ENCODE data around the gene GGT5.
"Not testable (repeated sequence)": the region's sequence is repeated elsewhere in the genome, so short reads cannot be mapped to it uniquely, and the experiment has no call there.

Gene GGT5

GRCh38 chr22:24262185-24262749, 17.4 kb upstream of the GGT5 start:
- not testable (repeated sequence) for DNase-seq

DNA sequence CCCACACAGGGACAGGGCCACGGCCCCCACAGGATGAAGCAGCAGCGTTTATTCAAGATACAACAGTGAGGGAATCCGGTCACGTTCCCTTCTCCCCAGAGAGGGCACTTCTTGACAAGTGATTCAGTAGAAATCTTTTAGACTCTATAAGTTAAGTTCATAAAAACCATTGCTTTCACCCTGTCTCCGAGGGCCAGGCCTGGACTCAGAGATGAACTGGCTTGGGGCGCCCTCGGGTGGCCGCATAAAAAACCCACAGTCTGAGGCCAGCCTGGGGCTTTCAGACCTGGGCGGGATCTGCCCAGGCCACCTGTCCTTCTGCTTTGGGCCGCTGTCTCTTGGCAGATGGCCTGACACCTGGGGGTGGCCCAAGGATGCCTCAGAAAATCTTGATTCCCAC, 14.6 kb upstream of the GGT5 start:
- peak; percentile 46 for DNase-seq

GRCh38 chr22:24256736-24257135, 11.9 kb upstream of the GGT5 start:
- not testable (repeated sequence) for DNase-seq

DNA sequence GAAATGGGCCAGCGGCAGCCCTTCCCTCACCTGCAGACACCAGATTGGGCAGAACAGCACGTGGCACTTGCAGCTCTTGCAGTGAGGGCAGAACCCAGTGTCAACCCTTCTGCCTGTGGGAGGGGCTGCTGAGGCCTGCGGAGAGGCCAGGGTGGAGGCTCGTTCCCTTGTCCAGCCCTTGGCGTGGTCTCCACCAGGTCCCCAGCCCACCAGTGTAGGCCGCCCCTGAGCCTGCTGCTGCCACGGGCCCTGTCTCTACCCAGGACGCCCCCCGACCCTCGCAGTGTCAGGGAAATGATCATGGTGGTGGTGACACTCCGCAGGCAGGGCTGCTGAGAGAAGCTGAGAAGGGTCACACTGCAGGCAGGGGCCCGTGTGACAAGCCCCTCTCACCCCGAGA, 11.3 kb upstream of the GGT5 start:
- not testable (repeated sequence) for DNase-seq

DNA sequence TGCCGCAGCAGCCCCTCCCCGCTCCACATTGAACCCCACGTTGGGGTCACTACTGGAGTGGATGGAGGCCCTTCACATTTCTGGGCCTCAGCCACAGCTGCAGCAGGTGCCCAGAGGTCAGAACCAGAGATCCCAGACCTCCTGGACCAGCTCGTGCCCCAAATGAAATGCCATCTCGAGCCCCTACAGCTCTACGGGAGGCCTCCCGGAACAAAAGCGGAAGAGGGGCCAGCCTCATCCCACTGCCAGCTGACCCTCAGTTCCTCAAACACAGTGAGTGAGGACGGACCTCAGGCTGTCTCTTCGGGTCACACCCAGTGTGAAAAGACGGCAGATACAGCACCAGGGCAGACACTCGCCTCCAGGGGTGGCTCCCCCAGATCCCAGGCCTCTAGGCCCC, 8.2 kb upstream of the GGT5 start:
- not testable (repeated sequence) for DNase-seq

GRCh38 chr22:24251286-24251685, 6.4 kb upstream of the GGT5 start:
- not testable (repeated sequence) for DNase-seq

- not testable (repeated sequence) for DNase-seq
Observed at GRCh38 chr22:24249413-24249812, 4.5 kb upstream of the GGT5 start.

DNA sequence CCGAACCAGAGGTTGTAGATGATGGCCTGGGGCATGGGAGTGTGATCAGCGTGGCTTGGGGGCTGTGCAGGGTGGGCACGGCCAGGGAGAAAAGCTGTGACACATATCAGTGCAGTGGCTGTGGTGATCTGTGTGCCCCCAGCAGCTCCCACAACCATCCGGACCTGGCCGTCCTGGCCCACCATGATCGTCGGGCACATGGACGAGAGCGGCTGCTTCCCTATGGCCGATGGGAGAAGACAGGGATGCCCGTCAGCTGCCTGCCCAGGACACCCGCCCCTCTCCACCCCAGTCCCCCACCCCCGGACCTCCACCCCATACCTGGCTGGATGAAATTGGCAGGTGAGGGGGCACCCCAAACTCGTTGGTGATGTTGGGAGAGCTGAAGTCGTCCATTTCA, 3.7 kb upstream of the GGT5 start:
- DNase-seq: not testable (repeated sequence)

- DNase-seq: peak; percentile 16
Observed at GRCh38 chr22:24247564-24248344, 2.9 kb upstream of the GGT5 start.

- DNase-seq: no peak
Observed at GRCh38 chr22:24247011-24247507, 2.2 kb upstream of the GGT5 start.

- DNase-seq: not testable (repeated sequence)
Observed at GRCh38 chr22:24245584-24246561, 991 bp upstream of the GGT5 start.

DNA sequence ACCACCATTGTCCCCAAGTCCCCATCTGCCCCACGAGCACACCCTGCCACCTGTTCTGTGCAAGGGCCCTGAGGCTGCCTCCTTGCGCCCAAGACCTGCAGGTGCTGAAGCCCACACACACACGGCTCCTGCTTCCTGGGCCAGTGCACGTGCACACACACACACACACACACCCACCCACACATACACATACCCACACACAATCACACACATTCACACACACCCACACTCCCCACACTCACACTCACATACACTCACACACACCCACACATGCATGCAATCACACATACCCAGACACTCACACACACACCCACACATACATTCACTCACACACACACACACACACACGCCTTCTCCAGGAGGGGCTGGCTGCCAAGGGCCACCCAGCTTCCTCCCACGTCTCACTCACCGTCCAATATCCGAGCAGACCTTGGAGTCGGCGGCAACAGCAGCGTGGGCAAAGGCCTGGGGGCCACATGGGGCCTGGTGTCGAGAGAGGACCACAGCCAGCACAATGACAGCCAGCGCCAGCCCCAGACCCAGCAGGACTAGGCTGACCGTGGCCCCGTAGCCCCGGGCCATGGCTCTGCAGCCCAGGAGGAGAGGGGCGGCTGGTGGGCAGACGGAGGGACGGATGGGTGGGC, 616 bp downstream of the GGT5 start:
- DNase-seq: no peak

DNA sequence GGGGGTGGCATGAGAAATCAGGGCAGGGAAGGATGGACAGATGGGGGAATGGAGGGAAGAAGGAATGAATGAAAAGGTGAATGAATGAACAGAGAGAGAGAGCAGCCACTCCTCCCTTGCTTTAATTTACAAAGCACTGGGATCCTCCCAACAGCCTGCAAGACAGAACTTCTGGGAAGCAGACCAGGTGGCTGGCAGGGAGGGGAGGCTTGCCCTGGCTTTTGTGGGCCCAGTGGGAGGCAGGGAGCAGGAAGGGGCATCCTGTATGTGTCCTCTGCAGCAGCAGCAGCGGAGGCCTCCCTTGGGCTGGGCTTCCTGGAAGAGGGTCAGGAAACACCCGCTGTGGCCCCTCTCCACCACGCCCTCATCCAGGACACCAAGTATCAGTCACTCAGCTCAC, 1.5 kb downstream of the GGT5 start:
- DNase-seq: not testable (repeated sequence)

GRCh38 chr22:24240985-24241692, 3.7 kb downstream of the GGT5 start:
- DNase-seq: not testable (repeated sequence)

GRCh38 chr22:24240381-24240780, 4.5 kb downstream of the GGT5 start:
- no peak for DNase-seq

DNA sequence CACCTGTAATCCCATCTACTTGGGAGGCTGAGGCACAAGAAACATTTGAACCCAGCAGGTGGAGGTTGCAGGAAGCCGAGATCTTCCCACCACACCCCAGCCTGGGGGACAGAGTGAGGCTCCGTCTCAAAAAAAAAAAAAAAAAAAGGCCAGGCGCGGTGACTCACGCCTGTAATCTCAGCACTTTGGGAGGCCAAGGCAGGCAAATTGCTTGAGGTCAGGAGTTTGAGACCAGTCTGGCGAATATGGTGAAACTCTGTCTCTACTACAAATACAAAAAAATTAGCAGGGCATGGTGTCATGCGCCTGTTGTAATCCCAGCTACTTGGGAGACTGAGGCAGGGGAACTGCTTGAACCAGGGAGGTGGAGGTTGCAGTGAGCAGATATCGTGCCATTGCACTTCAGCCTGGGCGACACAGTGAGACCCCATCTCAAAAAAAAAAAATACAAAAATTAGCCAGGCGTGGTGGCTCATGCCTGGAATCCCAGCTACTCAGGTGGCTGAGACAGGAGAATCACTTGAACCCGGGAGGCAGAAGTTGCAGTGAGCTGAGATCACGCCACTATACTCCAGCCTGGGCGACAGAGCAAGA, 6.7 kb downstream of the GGT5 start:
- DNase-seq: not testable (repeated sequence)

- DNase-seq: no peak
Observed at GRCh38 chr22:24236656-24237055, 8.2 kb downstream of the GGT5 start.

DNA sequence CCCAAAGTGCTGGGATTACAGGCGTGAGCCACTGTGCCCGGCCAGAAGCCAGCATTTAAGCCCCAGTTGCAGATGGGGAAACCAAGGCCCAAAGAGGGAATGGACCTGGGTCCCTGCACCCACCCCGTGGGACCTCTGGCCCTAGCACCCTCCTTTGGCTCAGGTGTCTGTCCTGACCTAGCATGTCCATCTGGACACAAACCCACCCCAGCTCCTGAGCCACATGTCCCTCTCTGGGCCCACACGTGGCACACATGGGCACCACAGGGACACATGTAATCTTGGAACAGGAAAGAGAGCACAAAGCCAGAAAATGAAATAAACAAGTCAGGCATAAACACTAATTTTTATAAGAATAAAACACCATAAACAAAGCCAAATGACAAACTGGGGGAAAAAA, 9.6 kb downstream of the GGT5 start:
- no peak for DNase-seq

DNA sequence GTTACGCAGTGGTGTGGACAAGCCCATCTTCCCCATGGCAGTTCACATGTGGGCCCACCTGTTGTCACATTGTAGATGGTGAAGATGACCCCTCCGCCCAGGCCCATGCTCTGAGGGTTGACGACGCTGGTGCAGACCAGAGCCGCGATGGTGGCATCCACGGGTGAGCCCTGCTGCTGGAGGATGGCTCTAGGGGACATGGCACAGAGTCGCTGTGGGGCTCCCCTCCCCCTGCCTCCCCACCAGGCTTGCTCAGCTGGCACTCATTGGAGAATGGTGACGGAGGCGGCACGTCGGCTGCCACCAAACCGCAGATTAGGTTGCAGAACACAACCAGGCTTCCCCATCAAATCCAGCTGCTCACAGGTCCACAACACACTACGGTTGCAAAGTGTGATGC, 11.1 kb downstream of the GGT5 start:
- DNase-seq: no peak

- no peak for DNase-seq
Observed at GRCh38 chr22:24233235-24233634, 11.6 kb downstream of the GGT5 start.

GRCh38 chr22:24232725-24233124, 12.2 kb downstream of the GGT5 start:
- no peak for DNase-seq

DNA sequence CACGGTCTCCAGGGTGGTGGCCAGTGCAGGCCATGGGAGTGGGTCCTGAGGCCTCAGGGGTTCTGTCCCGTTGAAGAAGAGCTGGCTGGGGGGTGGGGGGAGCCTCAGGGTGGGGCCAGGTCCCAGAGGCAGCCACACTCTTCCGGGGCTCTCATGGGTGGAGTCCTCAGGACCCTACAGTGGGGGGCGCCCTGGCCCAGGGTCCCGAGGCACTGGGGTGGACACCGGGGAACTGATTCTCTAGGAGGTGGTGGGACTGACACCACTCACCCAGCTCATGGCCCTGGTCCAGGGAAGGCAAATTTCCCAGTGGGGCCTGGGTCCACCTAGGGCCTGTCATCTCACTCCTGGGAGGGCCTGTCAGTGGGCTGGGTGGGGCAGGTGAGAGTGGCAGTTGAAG, 12.8 kb downstream of the GGT5 start:
- no peak for DNase-seq

Data from T-helper 9 cell (primary cell).